HG03457 (cell line): Measurements from ENCODE around the gene EPGN.

Source experiments
- ATAC-seq: cut with Tn5 transposase; IDR thresholded peaks from one replicate; pipeline ENCODE4 v1.9.1; 2021; ENCODE audit warnings: moderate number of reproducible peaks; ENCODE audit not compliant: unreplicated experiment

The EPGN gene, protein sequence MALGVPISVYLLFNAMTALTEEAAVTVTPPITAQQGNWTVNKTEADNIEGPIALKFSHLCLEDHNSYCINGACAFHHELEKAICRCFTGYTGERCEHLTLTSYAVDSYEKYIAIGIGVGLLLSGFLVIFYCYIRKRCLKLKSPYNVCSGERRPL

DNA sequence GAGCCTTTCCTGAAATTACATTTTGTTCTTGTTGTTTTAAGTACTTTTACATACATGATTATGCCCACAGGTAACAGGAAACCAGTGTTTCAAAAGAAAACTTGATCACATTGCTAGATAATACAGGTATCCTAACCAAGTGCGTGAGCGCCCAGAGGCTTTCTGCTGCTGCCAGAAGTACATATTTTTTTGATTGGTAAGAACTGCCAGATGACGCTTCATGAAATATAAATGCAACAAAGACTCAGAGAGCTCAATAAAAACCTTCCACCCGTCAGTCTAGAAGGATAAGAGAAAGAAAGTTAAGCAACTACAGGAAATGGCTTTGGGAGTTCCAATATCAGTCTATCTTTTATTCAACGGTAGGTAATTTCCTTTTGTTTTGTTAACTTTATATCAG lies at the start of gene EPGN:
EPGN (plus strand) TSS at position 256 of the 400 bp plus-strand sequence; CDS start at position 320, 64 bp downstream.
- ATAC-seq = no peak

- no peak for ATAC-seq
Measured at GRCh38 chr4:74258963-74259362, 49.3 kb upstream of the EPGN start.

DNA sequence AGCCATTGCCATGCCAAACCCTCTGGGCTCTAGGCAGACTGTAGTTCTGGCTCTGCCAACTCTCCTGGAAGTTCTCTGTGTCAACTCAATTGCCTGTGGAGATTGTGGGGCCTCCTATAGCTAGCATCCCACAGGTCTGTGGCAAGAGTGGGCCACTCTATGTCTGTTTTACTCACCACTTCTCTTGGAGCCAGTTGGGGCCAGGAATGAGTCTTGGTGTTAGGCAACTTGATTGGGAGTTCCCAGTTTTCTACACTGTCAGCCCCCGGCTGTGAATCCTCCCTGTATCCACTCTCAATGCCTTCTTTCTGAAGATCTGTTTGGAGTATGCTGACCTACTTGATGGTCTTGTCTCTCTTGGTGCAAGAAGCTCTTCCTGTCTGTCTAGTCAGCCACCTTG lies 48.2 kb upstream of the EPGN start:
- no peak for ATAC-seq

DNA sequence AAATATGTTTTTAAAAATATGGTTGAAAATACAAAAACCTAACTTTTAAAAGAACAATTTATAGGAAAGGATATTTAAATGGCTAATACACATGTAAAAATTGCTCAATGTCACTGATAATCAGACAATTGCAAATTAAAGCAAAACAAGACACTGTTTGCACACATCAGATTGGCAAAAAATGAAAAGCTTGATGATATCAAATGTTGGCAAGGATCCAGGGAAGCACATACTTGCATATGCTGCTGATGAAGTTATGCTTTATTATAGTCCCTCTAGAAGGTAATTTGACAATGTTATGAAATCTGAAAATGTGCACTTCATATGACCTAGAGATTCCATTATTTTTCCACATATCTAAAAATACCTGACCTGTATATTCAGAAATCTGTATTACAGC lies 45.7 kb upstream of the EPGN start:
- ATAC-seq = no peak

GRCh38 chr4:74263551-74263950 lies 44.7 kb upstream of the EPGN start:
- ATAC-seq = no peak

DNA sequence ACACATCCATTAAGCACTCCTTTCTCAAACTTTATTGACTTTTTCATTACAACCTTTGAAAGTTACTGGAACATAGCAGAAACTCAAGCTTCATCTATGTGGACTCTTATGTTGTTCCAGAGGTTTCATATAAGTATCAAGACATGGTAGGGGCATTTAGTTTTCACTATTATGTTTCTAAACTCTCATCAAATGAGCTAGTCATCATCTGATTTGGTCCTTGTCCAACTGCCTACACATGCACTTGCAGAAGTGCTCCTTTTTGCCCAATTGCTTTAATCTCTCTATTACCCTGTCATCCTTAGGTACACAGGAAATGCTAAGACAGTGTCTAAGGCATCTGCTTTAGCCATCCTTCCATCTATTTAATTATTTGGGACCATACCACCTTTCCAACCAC lies 42.2 kb upstream of the EPGN start:
- ATAC-seq = no peak

- ATAC-seq = no peak
Measured at GRCh38 chr4:74267998-74268606, 40.2 kb upstream of the EPGN start.

DNA sequence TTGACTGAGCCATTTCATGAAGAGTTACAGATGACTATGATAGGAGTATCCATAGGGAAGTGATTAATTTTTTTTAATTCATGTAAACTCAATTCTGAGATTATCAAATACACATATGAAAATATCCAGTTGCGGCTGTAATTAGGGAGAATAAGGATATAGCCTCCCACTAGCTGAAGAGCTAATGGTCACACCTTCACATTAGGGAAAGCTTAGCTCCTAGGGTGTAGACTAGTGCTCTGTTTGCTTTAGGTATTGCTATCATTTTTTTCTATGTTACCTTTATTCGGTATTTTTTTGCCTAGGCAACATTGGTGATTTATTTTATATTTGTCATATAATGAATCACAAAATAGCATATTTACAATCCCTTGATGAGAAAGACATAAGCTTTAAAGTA lies 39.6 kb upstream of the EPGN start:
- ATAC-seq = no peak

DNA sequence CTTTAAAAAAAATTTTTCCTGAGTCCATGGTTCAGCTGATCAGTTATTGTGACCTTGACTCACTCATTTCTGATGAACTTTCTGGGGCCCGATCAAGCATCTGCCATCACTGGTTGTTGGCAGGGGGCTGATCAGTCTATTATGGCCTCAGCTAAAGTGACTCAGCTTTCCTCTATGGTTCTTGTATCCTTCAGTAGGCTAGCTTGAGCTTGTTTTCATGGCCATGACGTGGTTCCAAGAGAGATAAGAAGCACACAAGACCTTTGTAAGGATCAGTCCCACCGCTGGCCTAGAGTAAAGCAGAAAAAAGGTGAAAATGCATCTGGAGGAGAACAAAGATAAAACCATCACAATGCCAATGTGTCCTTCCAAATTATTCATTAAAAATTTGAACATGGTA lies 29.8 kb upstream of the EPGN start:
- no peak for ATAC-seq

GRCh38 chr4:74279716-74280115 lies 28.6 kb upstream of the EPGN start:
- no peak for ATAC-seq

DNA sequence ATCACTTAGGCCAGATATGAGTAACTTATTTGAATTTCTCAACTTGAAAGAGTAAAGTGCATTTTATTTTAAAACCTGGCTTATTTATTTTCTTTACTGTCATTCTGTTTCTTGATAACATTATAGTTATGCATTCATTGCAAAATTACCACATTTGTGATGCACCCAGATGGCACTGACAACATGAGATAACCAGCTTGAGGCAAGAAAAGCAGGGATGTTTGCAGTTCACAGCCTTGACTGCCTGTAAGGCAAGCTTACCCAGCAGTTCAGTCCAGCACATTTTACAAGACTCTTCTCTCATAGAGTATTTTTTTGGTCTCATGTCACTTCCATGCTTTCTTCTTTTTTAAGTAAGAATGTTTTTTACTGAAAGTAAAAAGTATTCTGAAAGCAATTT lies 25.3 kb upstream of the EPGN start:
- ATAC-seq = no peak

- ATAC-seq = no peak
Measured at GRCh38 chr4:74283614-74284013, 24.7 kb upstream of the EPGN start.

DNA sequence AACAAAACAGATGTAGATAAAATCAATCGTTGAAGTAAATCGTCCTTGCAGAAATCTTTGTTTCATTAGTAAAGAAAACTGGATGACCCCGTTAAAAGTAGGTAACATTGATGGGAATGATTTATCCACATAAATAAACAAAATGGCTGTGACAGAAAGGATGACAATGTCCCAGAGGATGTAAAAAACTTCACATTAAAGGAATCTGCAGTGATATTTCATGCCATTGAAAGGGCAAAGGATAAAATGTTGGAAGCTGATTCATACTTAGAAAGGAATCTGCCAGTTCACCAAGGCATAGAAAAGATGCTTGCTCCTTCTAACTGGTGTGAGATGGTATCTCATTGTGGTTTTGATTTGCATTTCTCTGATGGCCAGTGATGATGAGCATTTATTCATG lies 24.2 kb upstream of the EPGN start:
- no peak for ATAC-seq

- ATAC-seq = no peak
Measured at GRCh38 chr4:74287164-74287563, 21.1 kb upstream of the EPGN start.

- ATAC-seq = no peak
Measured at GRCh38 chr4:74287791-74288190, 20.5 kb upstream of the EPGN start.

- no peak for ATAC-seq
Measured at GRCh38 chr4:74291471-74291870, 16.8 kb upstream of the EPGN start.

DNA sequence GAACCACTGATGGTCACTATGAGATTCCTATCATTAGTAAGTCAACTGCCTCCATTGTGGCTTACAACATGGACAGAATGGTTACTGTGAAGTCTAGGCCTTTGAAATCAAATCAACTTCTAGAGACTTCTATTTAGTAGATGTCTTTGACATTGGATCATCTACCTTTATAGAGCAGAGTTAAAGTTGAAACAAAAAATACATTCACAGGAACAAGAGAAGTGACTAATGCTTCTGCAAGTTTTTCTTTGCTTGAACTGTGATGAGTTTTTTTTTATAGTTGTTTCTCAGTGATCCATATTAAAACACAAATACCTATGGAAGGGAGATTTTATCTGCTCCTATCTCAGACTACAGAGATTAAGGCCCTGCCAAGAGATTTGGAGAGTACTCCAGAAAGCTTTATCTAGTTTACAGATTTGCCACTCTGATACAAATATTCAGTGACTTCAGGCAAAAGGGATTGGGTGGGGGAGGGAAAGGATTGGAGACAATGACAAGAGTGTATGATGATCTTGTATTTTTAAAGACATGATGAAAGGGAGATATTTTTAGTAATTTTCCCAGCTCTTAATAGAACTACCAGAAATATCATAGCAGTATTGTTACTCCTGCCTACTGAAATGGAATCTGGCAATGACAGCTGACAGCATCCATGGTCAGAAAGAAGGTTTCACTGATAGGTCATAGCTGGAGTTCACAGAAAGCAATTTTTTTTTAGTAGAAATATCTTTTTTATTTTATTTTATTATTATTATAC lies 16.0 kb upstream of the EPGN start:
- ATAC-seq = no peak

- no peak for ATAC-seq
Measured at GRCh38 chr4:74293558-74293957, 14.7 kb upstream of the EPGN start.

- ATAC-seq = no peak
Measured at GRCh38 chr4:74294681-74295080, 13.6 kb upstream of the EPGN start.

DNA sequence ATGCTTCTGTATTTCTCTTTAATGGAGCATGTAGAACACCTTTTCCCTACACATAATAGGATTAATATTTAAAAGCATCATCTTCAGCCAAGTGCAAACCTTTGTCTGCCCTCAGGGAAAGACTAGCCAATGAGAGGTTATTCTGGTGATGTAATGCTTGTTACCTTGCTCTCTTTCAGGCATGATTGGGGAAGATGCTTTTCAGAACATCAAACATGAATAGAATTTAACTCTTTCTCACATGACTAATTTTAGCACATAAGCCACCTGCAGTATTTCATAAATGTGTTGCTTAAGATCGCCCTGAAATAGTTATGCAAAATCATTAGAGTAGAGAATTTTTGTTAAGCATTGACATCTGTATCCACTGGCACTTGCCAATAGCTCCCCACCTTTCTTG lies 10.7 kb upstream of the EPGN start:
- no peak for ATAC-seq

DNA sequence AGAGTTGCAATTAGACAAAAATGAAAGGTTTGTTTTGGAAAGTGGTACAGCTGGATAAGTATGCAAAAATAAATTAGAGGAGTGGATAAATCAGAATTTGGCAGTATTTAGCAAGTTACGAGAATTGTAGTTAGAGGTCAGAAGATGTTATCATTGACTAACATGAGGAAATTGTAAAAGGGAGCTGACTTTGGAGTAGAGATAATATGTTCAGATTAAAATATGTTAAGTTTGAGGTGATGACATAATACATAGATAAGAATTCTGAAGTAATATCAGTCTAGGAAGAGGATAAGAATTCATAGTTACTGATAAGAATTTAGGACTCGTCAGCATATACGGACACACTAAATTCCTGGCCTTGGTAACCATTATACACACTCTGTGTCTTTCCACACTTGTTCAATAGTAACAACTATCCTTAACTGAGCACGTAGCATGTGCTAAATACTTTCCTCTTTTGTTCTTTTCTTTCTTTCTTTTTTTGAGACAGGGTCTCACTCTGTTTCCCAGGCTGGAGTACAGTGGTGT lies 4.1 kb upstream of the EPGN start:
- no peak for ATAC-seq

GRCh38 chr4:74305000-74305399 lies 3.3 kb upstream of the EPGN start:
- no peak for ATAC-seq
